ENCODE results near the gene PTPRF.
"Not testable (repeated sequence)": the region's sequence is repeated elsewhere in the genome, so short reads cannot be mapped to it uniquely, and the experiment has no call there.

PTPRF gene

DNA sequence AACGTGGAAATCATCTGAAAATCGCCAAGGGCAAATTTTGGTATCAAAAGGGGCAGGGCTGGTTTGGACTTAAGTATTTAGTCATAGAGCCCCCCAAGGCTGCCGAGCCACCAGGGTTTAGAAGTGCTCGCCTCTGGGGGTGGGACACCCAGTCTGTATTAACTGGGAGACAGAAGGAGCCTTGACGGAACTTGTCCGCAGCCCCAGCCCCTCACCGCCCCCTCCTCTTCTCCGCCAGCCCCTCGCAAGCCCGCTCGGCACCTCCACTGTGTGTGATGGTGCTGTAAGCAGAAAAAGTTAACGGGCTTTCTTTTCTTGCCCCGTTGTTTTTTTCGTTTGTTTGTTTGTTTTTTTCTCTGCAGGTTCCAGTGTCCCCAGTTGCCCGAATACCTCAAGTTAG, 81.7 kb downstream of the PTPRF start:
- no peak for DNase-seq

DNA sequence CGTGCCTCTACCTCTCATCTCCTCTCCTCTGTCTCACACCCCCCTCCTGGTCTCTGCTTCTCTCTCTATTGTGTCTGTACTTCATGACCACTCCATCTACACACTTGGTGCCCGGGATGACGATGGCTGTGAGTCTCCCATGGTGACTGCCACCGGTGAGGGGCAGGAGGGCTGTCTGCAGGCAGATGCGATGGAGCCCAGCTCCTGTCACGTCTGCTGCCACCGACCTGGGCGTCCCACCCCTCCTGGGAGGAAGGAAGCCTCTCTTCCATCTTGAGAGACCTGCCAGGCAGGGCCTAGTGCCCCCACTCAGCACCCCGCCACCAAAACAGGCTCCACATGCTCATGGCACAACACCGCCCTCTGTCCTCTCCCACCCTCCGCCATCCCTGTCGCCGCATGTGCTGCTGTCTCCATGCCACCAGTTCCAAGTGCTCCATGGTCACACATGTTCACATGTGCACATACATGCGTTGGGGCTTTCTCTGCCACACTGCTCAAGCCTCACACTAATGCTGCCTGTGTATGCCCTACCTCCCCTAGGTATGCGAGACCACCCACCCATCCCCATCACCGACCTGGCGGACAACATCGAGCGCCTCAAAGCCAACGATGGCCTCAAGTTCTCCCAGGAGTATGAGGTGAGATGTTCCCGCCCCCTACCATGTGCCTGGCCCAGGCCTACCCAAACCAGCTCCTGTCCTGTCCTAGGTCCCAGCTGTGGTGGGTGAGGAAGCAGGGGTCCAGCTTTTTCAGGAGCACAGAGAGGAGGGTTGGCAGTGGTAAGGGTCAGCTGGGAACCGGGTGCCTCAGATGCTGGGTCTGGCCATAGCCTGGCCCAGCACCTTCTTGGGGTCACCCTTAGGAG, 82.6 kb downstream of the PTPRF start:
- DNase-seq, result no peak

DNA sequence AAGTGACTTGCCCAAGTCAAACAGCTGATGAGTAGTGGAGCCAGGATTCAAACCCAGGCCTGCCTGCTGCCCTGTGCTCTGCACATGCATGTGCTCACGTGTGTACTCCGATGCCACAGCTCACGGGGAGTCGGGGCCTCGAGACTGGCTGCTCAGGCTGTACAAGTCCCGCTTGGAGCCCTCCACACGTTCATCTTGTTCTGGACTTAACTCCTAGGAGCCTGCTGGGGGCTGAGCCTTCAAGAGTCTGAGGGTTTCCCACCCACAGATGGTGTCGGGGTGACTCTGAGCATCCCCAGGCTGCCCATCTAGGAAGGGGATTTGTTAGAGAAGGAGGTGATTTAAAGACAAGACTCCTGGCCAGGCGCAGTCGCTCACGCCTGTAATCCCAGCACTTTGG, 83.5 kb downstream of the PTPRF start:
- no peak for DNase-seq

DNA sequence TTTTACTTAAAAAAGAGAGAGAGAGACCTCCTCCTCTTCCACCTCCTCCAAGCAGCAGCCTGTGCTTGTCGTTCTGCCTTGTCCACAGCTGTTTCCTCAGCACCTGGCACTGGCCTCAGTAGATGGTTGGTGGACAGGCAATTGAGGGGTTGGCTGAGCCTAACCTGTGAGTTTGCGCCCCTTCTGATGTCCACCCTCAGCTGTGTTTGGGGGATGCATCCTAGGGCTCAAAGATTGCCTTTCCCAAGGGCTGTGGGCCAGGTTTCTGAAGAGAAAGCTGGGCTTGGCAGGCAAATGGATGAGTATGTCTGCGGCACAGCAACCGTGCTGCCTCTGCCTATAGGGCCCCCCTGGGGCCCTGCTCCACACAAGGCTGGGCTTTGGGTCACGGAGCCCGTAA, 84.2 kb downstream of the PTPRF start:
- no peak for DNase-seq

DNA sequence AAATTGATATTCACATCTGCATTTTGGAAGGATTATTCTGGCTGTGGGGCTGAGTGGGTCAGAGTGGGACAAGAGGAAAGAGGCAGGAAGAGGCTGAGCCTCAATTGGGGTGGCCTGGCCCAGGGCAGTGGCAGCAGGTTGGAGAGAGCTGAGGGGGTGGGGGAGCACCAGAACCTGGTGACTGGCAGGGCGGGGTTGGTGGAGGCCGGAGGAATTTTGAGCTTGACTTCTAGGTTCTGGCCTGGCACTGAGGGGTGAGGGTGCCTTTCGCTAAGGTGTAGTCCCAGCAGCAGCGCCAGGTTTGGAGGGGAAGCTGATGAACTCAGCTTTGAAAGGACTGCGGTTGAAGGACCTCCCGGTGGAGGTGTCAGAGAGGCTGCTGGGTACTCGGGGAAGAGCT, 85.7 kb downstream of the PTPRF start:
- DNase-seq, result no peak

DNA sequence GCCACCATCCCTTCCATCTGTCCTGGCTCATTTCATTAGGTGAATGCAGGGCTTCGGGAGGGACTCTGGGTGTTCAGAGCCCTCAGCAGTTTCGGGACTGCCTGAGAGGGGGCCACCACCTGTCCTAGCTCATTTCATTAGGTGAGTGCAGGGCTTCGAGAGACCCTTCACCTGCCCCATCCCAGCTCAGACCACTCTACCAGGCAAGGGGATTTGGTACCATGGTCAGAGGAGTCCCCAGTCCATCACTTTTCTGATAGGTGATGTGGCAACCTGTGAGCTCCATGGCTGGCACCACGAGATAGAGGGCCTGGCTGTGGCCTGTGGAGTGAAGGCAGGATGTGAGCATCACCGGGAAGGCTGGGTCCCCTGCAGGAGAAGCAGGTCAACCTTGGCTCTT, 86.3 kb downstream of the PTPRF start:
- DNase-seq, result no peak

DNA sequence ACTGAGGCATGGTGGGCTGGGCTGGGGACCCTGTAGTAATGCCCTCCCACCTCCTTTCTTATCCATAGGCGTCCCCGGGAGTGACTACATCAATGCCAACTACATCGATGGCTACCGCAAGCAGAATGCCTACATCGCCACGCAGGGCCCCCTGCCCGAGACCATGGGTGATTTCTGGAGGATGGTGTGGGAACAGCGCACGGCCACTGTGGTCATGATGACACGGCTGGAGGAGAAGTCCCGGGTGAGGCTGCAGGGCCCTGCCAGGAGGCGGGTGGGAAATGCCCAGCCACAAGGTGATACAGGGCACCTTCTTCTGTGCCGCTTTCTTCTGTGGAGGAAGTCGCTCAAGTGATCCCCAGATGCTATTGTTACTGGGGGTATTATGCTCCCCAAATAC, 87.0 kb downstream of the PTPRF start:
- DNase-seq, result no peak

DNA sequence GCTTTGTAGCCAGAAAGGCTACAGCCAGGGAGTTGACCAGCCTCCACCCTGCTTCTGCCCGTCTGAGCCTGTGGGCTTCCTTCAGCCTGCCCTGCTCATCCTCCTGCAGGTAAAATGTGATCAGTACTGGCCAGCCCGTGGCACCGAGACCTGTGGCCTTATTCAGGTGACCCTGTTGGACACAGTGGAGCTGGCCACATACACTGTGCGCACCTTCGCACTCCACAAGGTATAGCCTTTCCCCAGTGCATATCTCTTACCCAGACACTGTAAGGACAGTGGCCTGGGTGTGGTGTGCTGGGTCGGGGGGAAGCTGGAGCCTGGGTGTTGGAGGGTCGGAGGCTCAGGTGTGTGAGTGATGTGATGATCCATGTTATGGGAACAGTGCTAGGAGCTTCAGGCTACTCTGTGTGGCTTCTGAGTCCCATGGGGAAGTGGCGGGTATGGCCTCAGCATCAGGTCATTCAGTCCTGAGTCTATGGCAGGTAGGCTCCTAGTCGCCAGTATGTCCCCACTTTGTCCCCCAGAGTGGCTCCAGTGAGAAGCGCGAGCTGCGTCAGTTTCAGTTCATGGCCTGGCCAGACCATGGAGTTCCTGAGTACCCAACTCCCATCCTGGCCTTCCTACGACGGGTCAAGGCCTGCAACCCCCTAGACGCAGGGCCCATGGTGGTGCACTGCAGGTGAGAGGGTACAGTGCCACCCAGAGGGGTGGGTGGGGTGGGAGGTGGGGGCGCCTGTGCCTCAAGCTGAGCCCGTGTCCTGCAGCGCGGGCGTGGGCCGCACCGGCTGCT, 88.0 kb downstream of the PTPRF start:
- DNase-seq, result no peak

DNA sequence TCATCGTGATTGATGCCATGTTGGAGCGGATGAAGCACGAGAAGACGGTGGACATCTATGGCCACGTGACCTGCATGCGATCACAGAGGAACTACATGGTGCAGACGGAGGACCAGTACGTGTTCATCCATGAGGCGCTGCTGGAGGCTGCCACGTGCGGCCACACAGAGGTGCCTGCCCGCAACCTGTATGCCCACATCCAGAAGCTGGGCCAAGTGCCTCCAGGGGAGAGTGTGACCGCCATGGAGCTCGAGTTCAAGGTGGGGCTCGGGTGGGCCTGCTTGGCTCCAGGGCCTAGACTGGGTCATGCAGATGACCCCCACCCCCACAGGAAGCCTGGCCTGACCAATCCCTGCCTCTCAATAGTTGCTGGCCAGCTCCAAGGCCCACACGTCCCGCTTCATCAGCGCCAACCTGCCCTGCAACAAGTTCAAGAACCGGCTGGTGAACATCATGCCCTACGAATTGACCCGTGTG, 88.7 kb downstream of the PTPRF start:
- no peak for DNase-seq

DNA sequence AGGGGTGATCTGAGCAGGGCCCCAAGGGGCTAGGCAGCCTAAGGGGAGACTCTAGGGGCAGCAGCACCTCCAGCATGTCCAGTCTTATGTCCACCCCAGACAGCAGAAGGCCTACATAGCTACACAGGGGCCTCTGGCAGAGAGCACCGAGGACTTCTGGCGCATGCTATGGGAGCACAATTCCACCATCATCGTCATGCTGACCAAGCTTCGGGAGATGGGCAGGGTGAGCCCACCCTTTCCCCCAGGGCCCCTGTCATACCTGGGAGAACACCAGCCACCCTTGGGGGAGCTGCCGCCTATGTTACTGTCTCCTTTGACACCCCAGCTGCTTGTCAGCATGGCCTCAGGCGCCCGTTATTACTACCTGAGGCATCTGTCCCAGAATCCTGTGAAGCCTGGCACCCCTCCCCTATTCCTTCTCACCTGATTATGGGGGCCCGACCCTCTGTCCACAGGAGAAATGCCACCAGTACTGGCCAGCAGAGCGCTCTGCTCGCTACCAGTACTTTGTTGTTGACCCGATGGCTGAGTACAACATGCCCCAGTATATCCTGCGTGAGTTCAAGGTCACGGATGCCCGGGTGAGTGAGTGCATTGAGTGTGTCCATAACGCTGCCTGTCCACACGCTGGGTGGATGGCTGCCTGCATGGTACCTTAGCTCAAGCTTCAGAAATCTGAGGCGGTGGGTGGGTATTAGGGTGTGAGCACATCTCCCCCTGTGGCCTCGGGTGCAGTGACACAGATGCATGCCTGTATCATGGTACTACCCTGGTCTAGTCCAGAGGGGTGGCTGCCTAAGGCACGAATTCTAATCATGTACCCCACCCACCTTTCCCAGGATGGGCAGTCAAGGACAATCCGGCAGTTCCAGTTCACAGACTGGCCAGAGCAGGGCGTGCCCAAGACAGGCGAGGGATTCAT, 89.6 kb downstream of the PTPRF start:
- no peak for DNase-seq

DNA sequence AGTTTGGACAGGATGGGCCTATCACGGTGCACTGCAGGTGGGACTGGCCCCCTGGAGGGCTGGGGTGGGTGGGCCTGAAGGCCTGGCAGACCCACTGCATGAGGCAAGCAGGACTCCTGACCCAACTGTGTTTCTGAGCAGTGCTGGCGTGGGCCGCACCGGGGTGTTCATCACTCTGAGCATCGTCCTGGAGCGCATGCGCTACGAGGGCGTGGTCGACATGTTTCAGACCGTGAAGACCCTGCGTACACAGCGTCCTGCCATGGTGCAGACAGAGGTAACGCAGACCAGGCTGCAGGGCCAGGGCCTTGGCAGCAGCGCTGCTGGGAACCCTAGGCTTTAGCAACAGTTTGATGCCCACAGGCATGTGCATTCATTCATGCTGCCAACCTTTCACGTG, 90.3 kb downstream of the PTPRF start:
- no peak for DNase-seq

DNA sequence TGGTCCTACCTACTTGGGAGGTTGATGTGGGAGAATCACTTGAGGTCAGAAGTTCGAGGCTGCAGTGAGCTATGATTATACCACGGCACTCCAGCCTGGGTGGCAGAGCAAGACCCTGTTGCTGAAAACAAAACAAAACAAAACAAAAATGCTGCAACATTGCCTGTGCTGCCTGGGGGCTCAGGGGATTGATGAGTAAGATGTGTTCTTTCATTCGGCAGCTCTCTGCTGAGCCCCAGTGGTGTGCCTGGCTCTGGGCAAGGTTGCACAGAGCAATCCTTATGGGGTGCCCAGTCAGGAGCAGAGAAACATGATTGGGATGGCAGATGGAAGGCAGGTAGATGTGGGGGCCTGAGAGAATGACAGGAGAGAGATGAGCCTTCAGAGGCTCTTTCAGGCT, 90.7 kb downstream of the PTPRF start:
- no peak for DNase-seq

DNA sequence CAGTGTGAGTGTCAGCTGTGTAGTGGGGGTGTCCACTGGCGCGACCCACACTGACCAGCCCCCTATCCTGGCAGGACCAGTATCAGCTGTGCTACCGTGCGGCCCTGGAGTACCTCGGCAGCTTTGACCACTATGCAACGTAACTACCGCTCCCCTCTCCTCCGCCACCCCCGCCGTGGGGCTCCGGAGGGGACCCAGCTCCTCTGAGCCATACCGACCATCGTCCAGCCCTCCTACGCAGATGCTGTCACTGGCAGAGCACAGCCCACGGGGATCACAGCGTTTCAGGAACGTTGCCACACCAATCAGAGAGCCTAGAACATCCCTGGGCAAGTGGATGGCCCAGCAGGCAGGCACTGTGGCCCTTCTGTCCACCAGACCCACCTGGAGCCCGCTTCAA, 91.2 kb downstream of the PTPRF start:
- no peak for DNase-seq

DNA sequence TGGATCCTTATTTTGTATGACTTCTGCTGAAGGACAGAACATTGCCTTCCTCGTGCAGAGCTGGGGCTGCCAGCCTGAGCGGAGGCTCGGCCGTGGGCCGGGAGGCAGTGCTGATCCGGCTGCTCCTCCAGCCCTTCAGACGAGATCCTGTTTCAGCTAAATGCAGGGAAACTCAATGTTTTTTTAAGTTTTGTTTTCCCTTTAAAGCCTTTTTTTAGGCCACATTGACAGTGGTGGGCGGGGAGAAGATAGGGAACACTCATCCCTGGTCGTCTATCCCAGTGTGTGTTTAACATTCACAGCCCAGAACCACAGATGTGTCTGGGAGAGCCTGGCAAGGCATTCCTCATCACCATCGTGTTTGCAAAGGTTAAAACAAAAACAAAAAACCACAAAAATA, 91.8 kb downstream of the PTPRF start:
- DNase-seq, result no peak

DNA sequence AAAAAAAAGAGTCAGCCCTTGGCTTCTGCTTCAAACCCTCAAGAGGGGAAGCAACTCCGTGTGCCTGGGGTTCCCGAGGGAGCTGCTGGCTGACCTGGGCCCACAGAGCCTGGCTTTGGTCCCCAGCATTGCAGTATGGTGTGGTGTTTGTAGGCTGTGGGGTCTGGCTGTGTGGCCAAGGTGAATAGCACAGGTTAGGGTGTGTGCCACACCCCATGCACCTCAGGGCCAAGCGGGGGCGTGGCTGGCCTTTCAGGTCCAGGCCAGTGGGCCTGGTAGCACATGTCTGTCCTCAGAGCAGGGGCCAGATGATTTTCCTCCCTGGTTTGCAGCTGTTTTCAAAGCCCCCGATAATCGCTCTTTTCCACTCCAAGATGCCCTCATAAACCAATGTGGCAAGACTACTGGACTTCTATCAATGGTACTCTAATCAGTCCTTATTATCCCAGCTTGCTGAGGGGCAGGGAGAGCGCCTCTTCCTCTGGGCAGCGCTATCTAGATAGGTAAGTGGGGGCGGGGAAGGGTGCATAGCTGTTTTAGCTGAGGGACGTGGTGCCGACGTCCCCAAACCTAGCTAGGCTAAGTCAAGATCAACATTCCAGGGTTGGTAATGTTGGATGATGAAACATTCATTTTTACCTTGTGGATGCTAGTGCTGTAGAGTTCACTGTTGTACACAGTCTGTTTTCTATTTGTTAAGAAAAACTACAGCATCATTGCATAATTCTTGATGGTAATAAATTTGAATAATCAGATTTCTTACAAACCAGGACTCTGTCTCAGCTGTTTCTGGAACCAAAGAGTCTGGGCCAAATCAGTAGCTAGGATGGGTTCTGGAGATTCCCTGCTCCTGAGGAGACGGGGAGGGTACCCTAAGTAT, 92.5 kb downstream of the PTPRF start:
- DNase-seq, result no peak

DNA sequence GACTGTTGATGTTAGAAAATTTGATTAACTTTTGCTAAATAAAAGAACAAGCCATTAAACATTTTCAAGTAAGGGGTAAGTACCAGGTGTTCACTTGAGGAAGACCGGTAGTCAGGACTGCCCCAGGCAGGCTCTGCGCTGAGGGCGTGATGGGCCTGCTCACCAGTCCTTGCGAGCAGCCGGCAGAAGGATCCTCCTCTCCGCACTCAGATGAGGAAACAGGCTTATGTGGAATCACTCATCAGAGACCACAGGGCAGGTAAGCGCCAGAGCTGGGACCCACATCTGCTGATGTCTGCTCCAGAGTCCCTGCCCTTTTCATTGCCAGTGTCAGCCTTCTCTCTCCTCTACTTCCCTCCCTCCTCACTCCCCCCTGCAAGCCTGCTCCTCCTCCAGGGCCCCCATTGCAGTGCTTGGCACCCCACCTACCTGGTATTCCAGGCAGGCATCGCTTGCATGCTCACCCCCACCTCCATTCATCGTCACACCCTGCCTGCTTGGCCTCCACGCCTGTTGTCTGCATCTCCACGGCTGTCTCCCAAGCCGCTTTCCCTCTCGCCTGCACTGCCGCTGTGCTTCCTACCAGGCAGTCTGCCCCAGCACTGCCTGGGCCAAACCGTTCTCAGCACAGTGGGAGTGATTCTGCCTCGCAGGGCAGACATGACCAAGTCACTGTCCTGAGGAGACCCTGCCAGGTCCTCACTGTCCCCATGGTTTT, 94.5 kb downstream of the PTPRF start:
- no peak for DNase-seq

DNA sequence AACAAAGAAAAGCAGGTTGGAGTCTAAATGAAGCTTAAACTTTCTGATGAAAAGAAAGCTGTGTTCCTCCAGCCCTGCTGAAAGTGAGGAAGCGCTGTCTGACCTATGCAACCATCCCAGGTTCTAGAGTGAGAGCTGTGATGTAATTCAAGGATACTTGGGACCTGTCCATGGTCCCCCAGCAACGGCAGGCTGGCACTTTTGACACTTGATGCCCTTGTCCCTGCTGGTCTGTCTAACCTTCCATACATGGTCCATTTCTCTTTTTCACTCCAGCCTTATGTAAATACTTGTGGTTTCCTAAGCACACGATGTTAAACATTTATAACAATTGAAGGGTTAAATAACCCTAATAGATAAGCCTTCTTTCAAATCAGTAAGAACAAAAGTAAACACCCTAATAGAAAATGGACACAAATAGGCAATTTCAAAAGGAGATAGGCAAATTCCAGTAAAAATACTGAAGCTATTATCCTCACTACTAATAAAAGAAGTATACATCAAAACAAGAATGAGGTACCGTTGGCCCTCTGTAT, 101.5 kb downstream of the PTPRF start:
- no peak for DNase-seq

DNA sequence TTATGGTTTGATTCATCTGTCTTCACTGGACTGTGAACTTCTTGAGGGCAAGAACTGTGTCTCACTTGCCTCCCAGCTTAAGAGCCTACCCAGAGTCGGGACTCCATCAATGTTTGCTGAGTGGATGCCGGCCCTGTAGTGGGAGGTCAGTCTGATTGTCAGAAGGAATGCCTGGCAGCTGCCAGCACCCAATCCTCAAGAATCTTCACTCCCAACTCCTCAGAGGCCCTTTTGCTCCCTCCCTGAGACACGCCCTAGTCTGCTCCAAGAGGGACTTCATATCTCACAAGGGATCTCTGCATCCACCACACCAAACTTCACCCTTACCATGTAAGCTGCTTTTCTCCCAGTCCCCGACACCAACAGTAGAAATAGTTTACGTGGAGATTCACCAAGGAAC, 104.0 kb downstream of the PTPRF start:
- DNase-seq, result no peak

DNA sequence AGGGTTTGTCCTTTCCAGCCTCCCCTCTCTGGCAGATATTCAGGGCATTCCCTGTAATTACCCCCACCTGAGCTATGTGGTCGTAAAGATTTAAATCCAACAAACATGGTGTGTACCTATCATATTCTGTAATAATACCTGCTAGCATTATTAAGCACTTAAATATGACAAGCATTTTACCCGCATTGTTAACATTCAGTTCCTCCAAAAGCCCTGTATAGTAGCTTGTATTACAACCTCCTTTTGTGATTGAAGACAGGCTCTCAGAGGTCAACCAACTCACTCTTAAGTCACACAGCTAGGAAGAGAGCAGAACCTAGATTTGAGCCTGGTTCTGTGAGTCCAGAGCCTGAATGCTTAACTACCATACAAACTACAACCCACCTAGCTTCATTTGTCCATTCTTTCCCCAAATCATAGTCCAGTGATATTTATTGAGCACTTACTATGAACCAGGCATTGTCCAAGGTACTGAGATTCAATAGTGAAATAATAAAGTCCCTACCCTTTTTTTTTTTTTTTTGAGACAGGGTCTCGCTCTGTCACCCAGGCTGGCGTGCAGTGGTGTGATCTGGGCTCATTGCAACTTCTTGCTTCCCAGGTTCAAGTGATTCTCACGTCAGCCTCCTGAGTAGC, 105.4 kb downstream of the PTPRF start:
- DNase-seq, result no peak

DNA sequence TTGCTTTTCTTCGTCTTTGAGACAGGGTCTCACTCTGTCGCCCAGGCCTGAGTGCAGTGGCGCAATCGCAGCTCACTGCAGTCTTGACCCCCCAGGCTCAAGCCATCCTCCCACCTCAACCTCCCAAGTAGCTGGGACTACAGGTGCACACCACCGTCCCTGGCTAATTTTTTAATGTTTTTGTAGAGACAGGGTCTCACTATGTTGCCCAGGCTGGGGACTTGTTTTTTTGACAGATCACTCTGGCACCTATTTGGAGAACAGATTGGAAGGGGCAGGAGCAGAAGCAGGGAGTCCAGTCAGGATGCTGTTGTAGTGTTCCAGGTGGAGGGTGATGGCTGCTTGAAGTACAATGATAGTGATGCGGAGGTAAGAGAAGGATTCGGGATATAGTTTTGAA, 106.6 kb downstream of the PTPRF start:
- DNase-seq, result no peak

DNA sequence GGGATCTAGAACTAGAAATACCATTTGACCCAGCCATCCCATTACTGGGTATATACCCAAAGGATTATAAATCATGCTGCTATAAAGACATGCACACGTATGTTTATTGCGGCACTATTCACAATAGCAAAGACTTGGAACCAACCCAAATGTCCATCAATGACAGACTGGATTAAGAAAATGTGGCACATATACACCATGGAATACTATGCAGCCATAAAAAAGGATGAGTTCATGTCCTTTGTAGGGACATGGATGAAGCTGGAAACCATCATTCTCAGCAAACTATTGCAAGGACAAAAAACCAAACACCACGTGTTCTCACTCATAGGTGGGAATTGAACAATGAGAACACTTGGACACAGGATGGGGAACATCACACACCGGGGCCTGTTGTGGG, 107.7 kb downstream of the PTPRF start:
- DNase-seq, result not testable (repeated sequence)

All from activated naive CD4-positive, alpha-beta T cell (primary cell).